ENCODE data around the gene NACC2. TPM values are rescaled to one million over a fixed set of nuclear protein-coding genes. Genes with fewer than 3 reads are reported as not detected.

Gene NACC2
- polyA plus RNA-seq, 1 of the 3 experiments (the other 2 are of a cell fraction), result 22.1 TPM

GRCh38 chr9:136053757-136054142 lies 41.3 kb downstream of the NACC2 start:
- peaks cover 6 to 8% of the 10 kb centered on the region in 2 experiments for H3K36me3 ChIP-seq (replicated peaks in 1 of 2; ENCODE audit: control insufficient read depth in 1 of 2, insufficient read depth in 2 of 2, low read length in 1 of 2)
- H3K4me1 ChIP-seq (ENCODE audit: control insufficient read depth in 1 of 2, insufficient read depth in 2 of 2, low read depth in 1 of 2, low read length in 1 of 2), result peaks cover 26 to 34% of the 10 kb centered on the region in 2 experiments; a peak in 3 of 4 replicates
- no peaks in the 10 kb centered on the region for H3K27me3 ChIP-seq (ENCODE audit: insufficient read depth)
- H4K20me1 ChIP-seq (ENCODE audit: insufficient read depth), result peaks cover 28% of the 10 kb centered on the region
- no peaks in the 10 kb centered on the region for H3K9me3 ChIP-seq
- TF ChIP-seq TAF1 (IDR thresholded peaks at IDR 0.05; ENCODE audit: borderline replicate concordance, low read depth, low read length) (no peak), FOXJ3 (CRISPR knock-in tag; IDR thresholded peaks at IDR 0.05) (no peak), NRF1 (IDR thresholded peaks at IDR 0.05; ENCODE audit: low read depth, low read length) (no peak), SMC3 (IDR thresholded peaks at IDR 0.05; ENCODE audit: low read depth, low read length) (no peak), YY1 (IDR thresholded peaks at IDR 0.05; ENCODE audit: low read depth) (no peak), RXRA (IDR thresholded peaks at IDR 0.05; ENCODE audit: borderline replicate concordance, low read depth) (no peak), SIN3A (IDR thresholded peaks at IDR 0.05; ENCODE audit: borderline replicate concordance, low read depth, low read length) (no peak), MXI1 (IDR thresholded peaks at IDR 0.05; ENCODE audit: low read depth, low read length) (no peak), REST (IDR thresholded peaks at IDR 0.05; ENCODE audit: low read depth, low read length) (no peak), EZH2phosphoT487 (IDR thresholded peaks at IDR 0.05; ENCODE audit: borderline replicate concordance, low read depth) (no peak), GABPA (IDR thresholded peaks at IDR 0.05; ENCODE audit: low read depth) (no peak), TCF12 (IDR thresholded peaks at IDR 0.05) (no peak), RAD21 (IDR thresholded peaks at IDR 0.05; ENCODE audit: low read length) (no peak), ELF1 (IDR thresholded peaks at IDR 0.05) (no peak), TEAD4 (IDR thresholded peaks at IDR 0.05; ENCODE audit: borderline replicate concordance, insufficient read depth) (no peak), CTCF (IDR thresholded peaks at IDR 0.05) (no peak), IRF3 (IDR thresholded peaks at IDR 0.05; ENCODE audit: low read depth, low read length) (no peak)
- TF ChIP-seq, protein P1, sequence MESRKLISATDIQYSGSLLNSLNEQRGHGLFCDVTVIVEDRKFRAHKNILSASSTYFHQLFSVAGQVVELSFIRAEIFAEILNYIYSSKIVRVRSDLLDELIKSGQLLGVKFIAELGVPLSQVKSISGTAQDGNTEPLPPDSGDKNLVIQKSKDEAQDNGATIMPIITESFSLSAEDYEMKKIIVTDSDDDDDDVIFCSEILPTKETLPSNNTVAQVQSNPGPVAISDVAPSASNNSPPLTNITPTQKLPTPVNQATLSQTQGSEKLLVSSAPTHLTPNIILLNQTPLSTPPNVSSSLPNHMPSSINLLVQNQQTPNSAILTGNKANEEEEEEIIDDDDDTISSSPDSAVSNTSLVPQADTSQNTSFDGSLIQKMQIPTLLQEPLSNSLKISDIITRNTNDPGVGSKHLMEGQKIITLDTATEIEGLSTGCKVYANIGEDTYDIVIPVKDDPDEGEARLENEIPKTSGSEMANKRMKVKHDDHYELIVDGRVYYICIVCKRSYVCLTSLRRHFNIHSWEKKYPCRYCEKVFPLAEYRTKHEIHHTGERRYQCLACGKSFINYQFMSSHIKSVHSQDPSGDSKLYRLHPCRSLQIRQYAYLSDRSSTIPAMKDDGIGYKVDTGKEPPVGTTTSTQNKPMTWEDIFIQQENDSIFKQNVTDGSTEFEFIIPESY (IDR thresholded peaks at IDR 0.05; ENCODE audit: borderline replicate concordance, low read depth), result no peak
- TF ChIP-seq, protein P2, sequence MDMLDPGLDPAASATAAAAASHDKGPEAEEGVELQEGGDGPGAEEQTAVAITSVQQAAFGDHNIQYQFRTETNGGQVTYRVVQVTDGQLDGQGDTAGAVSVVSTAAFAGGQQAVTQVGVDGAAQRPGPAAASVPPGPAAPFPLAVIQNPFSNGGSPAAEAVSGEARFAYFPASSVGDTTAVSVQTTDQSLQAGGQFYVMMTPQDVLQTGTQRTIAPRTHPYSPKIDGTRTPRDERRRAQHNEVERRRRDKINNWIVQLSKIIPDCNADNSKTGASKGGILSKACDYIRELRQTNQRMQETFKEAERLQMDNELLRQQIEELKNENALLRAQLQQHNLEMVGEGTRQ (IDR thresholded peaks at IDR 0.05; ENCODE audit: borderline replicate concordance, low read depth, low read length), result no peak
- TF ChIP-seq, protein P3, sequence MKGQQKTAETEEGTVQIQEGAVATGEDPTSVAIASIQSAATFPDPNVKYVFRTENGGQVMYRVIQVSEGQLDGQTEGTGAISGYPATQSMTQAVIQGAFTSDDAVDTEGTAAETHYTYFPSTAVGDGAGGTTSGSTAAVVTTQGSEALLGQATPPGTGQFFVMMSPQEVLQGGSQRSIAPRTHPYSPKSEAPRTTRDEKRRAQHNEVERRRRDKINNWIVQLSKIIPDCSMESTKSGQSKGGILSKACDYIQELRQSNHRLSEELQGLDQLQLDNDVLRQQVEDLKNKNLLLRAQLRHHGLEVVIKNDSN (IDR thresholded peaks at IDR 0.05; ENCODE audit: borderline replicate concordance, low read depth), result no peak
- H3K4me3 ChIP-seq (ENCODE audit: low read depth in 2 of 2, low read length in 1 of 2), result no peak overlapping the region; a peak in 1 of 4 replicates
- ChIA-PET CTCF (interaction anchor here (0.6 to 4.0 kb wide), 5 partner anchors 37 to 93 kb away, joined by 3 to 25 read pairs (median 3); no protein-coding TSS in a partner anchor), POLR2A (no interaction called here)
- H3K27ac ChIP-seq (ENCODE audit: low read depth in 2 of 2, low read length in 1 of 2), result peak overlapping the region in 1 of 2 experiments; percentile 88; a peak in 3 of 4 replicates
- H2AFZ ChIP-seq (ENCODE audit: low read depth), result no peak overlapping the region
- WGBS (ENCODE audit: low lambda C conversion rate), result 60% methylated on average over 2 of the region's 8 CpGs
- H3K79me2 ChIP-seq (ENCODE audit: insufficient read depth), result peaks cover 77% of the 10 kb centered on the region
- H3K4me2 ChIP-seq, result peak overlapping the region; percentile 99
- peaks cover 21% of the 10 kb centered on the region for H3F3A ChIP-seq (replicated peaks; ENCODE audit: insufficient read depth)
- H3K9me2 ChIP-seq, result no peaks in the 10 kb centered on the region
- peak overlapping the region; percentile 84; the same call in 1 of the 2 replicates for H3K9ac ChIP-seq
- DNase-seq, result peak; percentile 23
